ENCODE measurements around the gene KRT13. TPM values are rescaled to one million over a fixed set of nuclear protein-coding genes. Genes with fewer than 3 reads are reported as not detected.

The KRT13 gene
- total and polyA plus RNA-seq, 2 donors (not counting 1 experiment from before 2014, with no cell fraction given), result not detected

DNA sequence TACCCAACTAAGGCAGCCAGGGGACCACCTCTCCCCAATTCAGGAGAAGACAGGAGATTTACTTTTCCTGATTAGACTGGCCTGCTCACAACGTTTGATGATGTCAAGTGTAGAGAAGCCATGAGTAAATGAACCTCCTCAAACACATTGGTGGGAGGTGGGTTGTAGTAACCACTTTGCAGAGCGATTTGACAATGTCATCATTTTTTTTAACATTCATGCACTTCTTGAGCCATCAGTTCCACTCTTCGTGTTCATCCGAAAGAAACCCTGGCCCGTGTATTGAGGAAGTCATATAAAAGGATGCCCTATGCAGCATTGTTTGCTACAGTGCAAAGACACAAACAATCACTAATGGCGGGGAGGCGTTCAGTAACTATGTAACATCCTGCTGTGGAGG is 28.2 kb upstream of the KRT13 start:
- POLR2A ChIA-PET, result interaction anchor here (0.6 kb wide), 1 partner anchor 12 kb away, joined by 6 read pairs; no protein-coding TSS in a partner anchor

DNA sequence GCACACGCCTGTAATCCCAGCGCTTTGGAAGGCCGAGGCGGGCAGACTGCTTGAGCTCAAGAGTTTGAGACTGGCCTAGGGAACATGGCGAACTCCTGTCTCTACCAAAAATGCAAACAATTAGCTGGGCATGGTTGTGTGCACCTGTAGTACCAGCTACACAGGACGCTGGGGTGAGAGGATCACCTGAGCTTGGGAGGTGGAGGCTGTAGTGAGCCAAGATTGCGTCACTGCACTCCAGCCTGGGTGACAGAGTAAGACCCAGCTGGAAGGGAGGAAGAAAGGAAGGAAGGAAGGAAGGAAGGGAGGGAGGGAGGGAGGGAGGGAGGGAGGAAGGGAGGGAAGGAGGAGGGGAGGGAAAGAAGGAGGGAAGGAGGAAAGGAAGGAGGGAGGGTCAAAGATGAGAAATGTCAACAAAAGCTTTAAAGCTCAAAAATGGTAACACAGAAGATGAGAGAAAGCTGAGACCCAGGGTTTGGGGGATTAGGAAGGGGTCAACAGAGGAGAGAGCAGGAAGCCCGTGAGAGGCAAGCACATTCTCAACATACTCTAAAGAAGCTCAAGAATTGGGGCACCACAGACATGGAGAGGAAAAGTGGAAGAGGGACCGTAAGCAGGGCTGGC is 27.6 kb upstream of the KRT13 start:
- no peak for ATAC-seq (ENCODE audit: low read depth)
- Histone ChIP-seq H3K9me3 (ENCODE audit: control extremely low read depth in 1 of 3, control insufficient read depth in 2 of 3, insufficient read depth in 1 of 3, low read length in 2 of 3) (peaks cover 0 to 6% (median 0%) of the 10 kb centered on the region in 3 donors), H3K27ac (ENCODE audit: low read length in 2 of 2) (no peak overlapping the region), H2AFZ (ENCODE audit: insufficient read depth, low read depth, low read length, poor library complexity, severe bottlenecking) (no peak overlapping the region), H3K79me2 (ENCODE audit: control insufficient read depth, insufficient read depth, low read length) (no peaks in the 10 kb centered on the region), H3K36me3 (replicated peaks in 1 of 2; ENCODE audit: control extremely low read depth in 1 of 2, control insufficient read depth in 1 of 2, extremely low read depth in 1 of 2, insufficient read depth in 2 of 2, low read length in 1 of 2) (no peaks in the 10 kb centered on the region), H3K4me2 (replicated peaks; ENCODE audit: low read depth, low read length, poor library complexity, severe bottlenecking) (no peak overlapping the region), H3K27me3 (replicated peaks in 1 of 4; ENCODE audit: control extremely low read depth in 1 of 4, control insufficient read depth in 3 of 4, insufficient read depth in 4 of 4, low read length in 3 of 4) (peaks cover 0 to 42% (median 12%) of the 10 kb centered on the region in 4 experiments), H3K4me1 (ENCODE audit: control insufficient read depth in 2 of 2, insufficient read depth in 2 of 2, low read length in 2 of 2) (peaks cover 4 to 5% of the 10 kb centered on the region in 2 donors), H3K4me3 (ENCODE audit: control extremely low read depth in 1 of 5, extremely low read depth in 1 of 5, insufficient read depth in 1 of 5, low read depth in 2 of 5, low read length in 4 of 5) (no peak overlapping the region), H3K9ac (ENCODE audit: low read length) (no peak overlapping the region), H4K20me1 (ENCODE audit: control insufficient read depth, insufficient read depth, low read length, poor library complexity, severe bottlenecking) (no peaks in the 10 kb centered on the region)
- 84% methylated on average over 6 of the region's 9 CpGs for WGBS (ENCODE audit: insufficient coverage)
- ChIA-PET CTCF (interaction anchor here (0.6 to 1.7 kb wide), 2 partner anchors 16 to 36 kb away, joined by 3 to 8 read pairs; no protein-coding TSS in a partner anchor), POLR2A (no interaction called here)
- TF ChIP-seq, protein P1, sequence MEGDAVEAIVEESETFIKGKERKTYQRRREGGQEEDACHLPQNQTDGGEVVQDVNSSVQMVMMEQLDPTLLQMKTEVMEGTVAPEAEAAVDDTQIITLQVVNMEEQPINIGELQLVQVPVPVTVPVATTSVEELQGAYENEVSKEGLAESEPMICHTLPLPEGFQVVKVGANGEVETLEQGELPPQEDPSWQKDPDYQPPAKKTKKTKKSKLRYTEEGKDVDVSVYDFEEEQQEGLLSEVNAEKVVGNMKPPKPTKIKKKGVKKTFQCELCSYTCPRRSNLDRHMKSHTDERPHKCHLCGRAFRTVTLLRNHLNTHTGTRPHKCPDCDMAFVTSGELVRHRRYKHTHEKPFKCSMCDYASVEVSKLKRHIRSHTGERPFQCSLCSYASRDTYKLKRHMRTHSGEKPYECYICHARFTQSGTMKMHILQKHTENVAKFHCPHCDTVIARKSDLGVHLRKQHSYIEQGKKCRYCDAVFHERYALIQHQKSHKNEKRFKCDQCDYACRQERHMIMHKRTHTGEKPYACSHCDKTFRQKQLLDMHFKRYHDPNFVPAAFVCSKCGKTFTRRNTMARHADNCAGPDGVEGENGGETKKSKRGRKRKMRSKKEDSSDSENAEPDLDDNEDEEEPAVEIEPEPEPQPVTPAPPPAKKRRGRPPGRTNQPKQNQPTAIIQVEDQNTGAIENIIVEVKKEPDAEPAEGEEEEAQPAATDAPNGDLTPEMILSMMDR (IDR thresholded peaks at IDR 0.05), result no peak
- TF ChIP-seq EZH2 (IDR thresholded peaks at IDR 0.05; ENCODE audit: borderline replicate concordance, insufficient read depth, low read depth, low read length, poor library complexity, severe bottlenecking), result no peak
- no peak for DNase-seq
- no peak overlapping the region for H3K4me3 Mint-ChIP-seq
- intact Hi-C loops (cut with micrococcal nuclease), result no loop called here
- H3K9me3 Mint-ChIP-seq (ENCODE audit: insufficient read depth), result no peaks in the 10 kb centered on the region
- H3K27me3 Mint-ChIP-seq, result peaks cover 69% of the 10 kb centered on the region
- H3K27ac Mint-ChIP-seq, result no peak overlapping the region
- H3K4me1 Mint-ChIP-seq, result peaks cover 7% of the 10 kb centered on the region

More for the DNA sequence above, 28.2 kb upstream of the KRT13 start:
- no peaks in the 10 kb centered on the region for H4K20me1 ChIP-seq (ENCODE audit: control insufficient read depth, insufficient read depth, low read length, poor library complexity, severe bottlenecking)
- Mint-ChIP-seq H3K9me3 (ENCODE audit: insufficient read depth) (no peaks in the 10 kb centered on the region), H3K4me1 (peaks cover 4% of the 10 kb centered on the region), H3K27me3 (peaks cover 68% of the 10 kb centered on the region), H3K27ac (no peak overlapping the region), H3K4me3 (no peak overlapping the region)
- no peak overlapping the region for H3K27ac ChIP-seq (ENCODE audit: low read length in 2 of 2)
- no peak for ATAC-seq (ENCODE audit: low read depth)
- DNase-seq, result no peak
- no peak overlapping the region for H3K4me2 ChIP-seq (replicated peaks; ENCODE audit: low read depth, low read length, poor library complexity, severe bottlenecking)
- peaks cover 0 to 37% (median 11%) of the 10 kb centered on the region in 4 experiments for H3K27me3 ChIP-seq (replicated peaks in 1 of 4; ENCODE audit: control extremely low read depth in 1 of 4, control insufficient read depth in 3 of 4, insufficient read depth in 4 of 4, low read length in 3 of 4)
- 100% methylated on average over 1 of the region's 7 CpGs for WGBS (ENCODE audit: insufficient coverage)
- H3K9me3 ChIP-seq (ENCODE audit: control extremely low read depth in 1 of 3, control insufficient read depth in 2 of 3, insufficient read depth in 1 of 3, low read length in 2 of 3), result peaks cover 0 to under 1% (median 0%) of the 10 kb centered on the region in 3 donors
- no peak overlapping the region for H2AFZ ChIP-seq (ENCODE audit: insufficient read depth, low read depth, low read length, poor library complexity, severe bottlenecking)
- no peaks in the 10 kb centered on the region for H3K36me3 ChIP-seq (replicated peaks in 1 of 2; ENCODE audit: control extremely low read depth in 1 of 2, control insufficient read depth in 1 of 2, extremely low read depth in 1 of 2, insufficient read depth in 2 of 2, low read length in 1 of 2)
- H3K9ac ChIP-seq (ENCODE audit: low read length), result no peak overlapping the region
- TF ChIP-seq, protein P1 (IDR thresholded peaks at IDR 0.05), result no peak
- no peak for TF ChIP-seq EZH2 (IDR thresholded peaks at IDR 0.05; ENCODE audit: borderline replicate concordance, insufficient read depth, low read depth, low read length, poor library complexity, severe bottlenecking)
- H3K4me1 ChIP-seq (ENCODE audit: control insufficient read depth in 2 of 2, insufficient read depth in 2 of 2, low read length in 2 of 2), result no peaks in the 10 kb centered on the region
- H3K4me3 ChIP-seq (ENCODE audit: control extremely low read depth in 1 of 5, extremely low read depth in 1 of 5, insufficient read depth in 1 of 5, low read depth in 2 of 5, low read length in 4 of 5), result no peak overlapping the region
- CTCF ChIA-PET, result interaction anchor here (1.7 kb wide), 1 partner anchor 16 kb away, joined by 8 read pairs; no protein-coding TSS in a partner anchor
- no peaks in the 10 kb centered on the region for H3K79me2 ChIP-seq (ENCODE audit: control insufficient read depth, insufficient read depth, low read length)
- intact Hi-C loops (cut with micrococcal nuclease), result no loop called here

Measured in B cell (primary cell).